Endodermal cell (in vitro differentiated cells): Measurements from ENCODE around the gene CRTC1. TPM values are rescaled to one million over a fixed set of nuclear protein-coding genes. Genes with fewer than 3 reads are reported as not detected.

Experiments used
- DNase-seq: peaks from one replicate; pipeline ENCODE4 v3.0.0-alpha.2; 2017
- H3K27ac ChIP-seq: 2 replicates; pipeline ENCODE4 v1.5.1; 2013; ENCODE audit warnings: mild to moderate bottlenecking, low read depth, low read length, moderate library complexity
- H3K27me3 ChIP-seq: 2 replicates; pipeline ENCODE4 v1.6.1; 2013; ENCODE audit warnings: mild to moderate bottlenecking, low read length, moderate library complexity; ENCODE audit not compliant: insufficient read depth, control insufficient read depth, poor library complexity, severe bottlenecking
- H3K36me3 ChIP-seq: 2 replicates; pipeline ENCODE4 v1.7.0; 2013; ENCODE audit warnings: mild to moderate bottlenecking, low read length, moderate library complexity; ENCODE audit not compliant: control insufficient read depth, insufficient read depth
- H3K4me1 ChIP-seq: one replicate; pipeline ENCODE4 v1.7.0; 2013; ENCODE audit warnings: low read length; ENCODE audit not compliant: control insufficient read depth, insufficient read depth
- H3K4me3 ChIP-seq: 2 replicates; pipeline ENCODE4 v1.5.1; 2013; ENCODE audit warnings: mild to moderate bottlenecking, low read length, moderate library complexity
- H3K9ac ChIP-seq: 2 replicates; pipeline ENCODE4 v1.6.1; 2013; ENCODE audit warnings: mild to moderate bottlenecking, low read length, moderate library complexity; ENCODE audit not compliant: poor library complexity, severe bottlenecking; ENCODE audit errors: extremely low read depth
- H3K9me3 ChIP-seq: 2 replicates; pipeline ENCODE4 v1.6.1; 2013; ENCODE audit warnings: mild to moderate bottlenecking, low read length, moderate library complexity; ENCODE audit not compliant: control insufficient read depth
- H3K27ac Mint-ChIP-seq: 2 replicates; pipeline ENCODE4 v1.8.0; 2020; ENCODE audit warnings: mixed read lengths
- H3K27me3 Mint-ChIP-seq: 2 replicates; pipeline ENCODE4 v1.8.0; 2021; ENCODE audit warnings: mild to moderate bottlenecking, mixed read lengths; ENCODE audit not compliant: insufficient read depth
- H3K36me3 Mint-ChIP-seq: 2 replicates; pipeline ENCODE4 v1.8.0; 2020; ENCODE audit warnings: low read depth, mixed read lengths
- H3K4me1 Mint-ChIP-seq: 2 replicates; pipeline ENCODE4 v1.8.0; 2020; ENCODE audit warnings: mixed read lengths
- H3K4me3 Mint-ChIP-seq: 2 replicates; pipeline ENCODE4 v1.8.0; 2020; ENCODE audit warnings: mild to moderate bottlenecking, moderate library complexity, mixed read lengths
- H3K9me3 Mint-ChIP-seq: 2 replicates; pipeline ENCODE4 v1.8.0; 2020; ENCODE audit warnings: mild to moderate bottlenecking, mixed read lengths
- CTCF ChIP-seq: fragments of 200-600 bp; sonication (generic); conservative IDR thresholded peaks from 2 replicates; pipeline ENCODE4 v1.5.0; 2021; ENCODE audit warnings: antibody characterized with exemption, mild to moderate bottlenecking
- whole genome bisulfite sequencing, 2 experiments: methylation state at CpG; one replicate each; pipeline versions ENCODE4 v1.1.5 to v1.1.7; 2013; ENCODE audit warnings: missing lambda C conversion rate in 2 of 2, mixed read lengths in 1 of 2; ENCODE audit not compliant: insufficient coverage in 1 of 2, insufficient read length in 1 of 2; 5-methylcytosine and 5-hydroxymethylcytosine counted together
- total RNA-seq, 2 donors: library from RNA; stranded (reverse); fragmentation: NEBNext Ultra II Directional in 1 of 2; extraction: Animal tissue kit (Norgen Biotek cat#: 25700) in 1 of 2; gene quantifications; 2 replicates in 1 of 2; 3 replicates in 1 of 2; pipeline ENCODE4 v1.2.1, GENCODE V29; 2021

Gene CRTC1
- total RNA-seq, 2 donors from 2014 or later, result 26.6 to 29.7 TPM

- 81 to 82% methylated on average over 22 to 35 of the region's 35 CpGs for WGBS, 2 experiments
- Mint-ChIP-seq H3K4me3 (no peak overlapping the region), H3K36me3 (no peaks in the 10 kb centered on the region), H3K27ac (no peak overlapping the region), H3K4me1 (no peaks in the 10 kb centered on the region), H3K9me3 (no peaks in the 10 kb centered on the region), H3K27me3 (peaks cover 15% of the 10 kb centered on the region)
- DNase-seq, result no peak
- no peak overlapping the region for H3K4me3 ChIP-seq
- no peaks in the 10 kb centered on the region for H3K27me3 ChIP-seq
- H3K9me3 ChIP-seq, result no peaks in the 10 kb centered on the region
- no peak for TF ChIP-seq CTCF
- H3K4me1 ChIP-seq, result no peaks in the 10 kb centered on the region
- H3K9ac ChIP-seq, result no peak overlapping the region
- no peaks in the 10 kb centered on the region for H3K36me3 ChIP-seq
- H3K27ac ChIP-seq, result no peak overlapping the region
These were observed 78.9 kb downstream of the CRTC1 start for GRCh38 chr19:18762125-18763023.

- Histone ChIP-seq H3K27ac (no peak overlapping the region), H3K9ac (no peak overlapping the region), H3K4me1 (no peaks in the 10 kb centered on the region), H3K9me3 (no peaks in the 10 kb centered on the region), H3K27me3 (no peaks in the 10 kb centered on the region), H3K4me3 (no peak overlapping the region), H3K36me3 (no peaks in the 10 kb centered on the region)
- TF ChIP-seq CTCF, result no peak
- Mint-ChIP-seq H3K27me3 (peaks cover 20% of the 10 kb centered on the region), H3K36me3 (no peaks in the 10 kb centered on the region), H3K4me1 (no peaks in the 10 kb centered on the region), H3K4me3 (no peak overlapping the region), H3K9me3 (no peaks in the 10 kb centered on the region), H3K27ac (no peak overlapping the region)
- no peak for DNase-seq
- 93 to 96% methylated on average over 31 to 41 of the region's 41 CpGs for WGBS, 2 experiments
These were observed 80.5 kb downstream of the CRTC1 start for GRCh38 chr19:18763674-18764590.

GRCh38 chr19:18764591-18765051 lies 81.1 kb downstream of the CRTC1 start:
- H3K9me3 Mint-ChIP-seq, result no peaks in the 10 kb centered on the region
- TF ChIP-seq CTCF, result no peak
- no peak overlapping the region for H3K4me3 ChIP-seq
- H3K36me3 Mint-ChIP-seq, result no peaks in the 10 kb centered on the region
- no peaks in the 10 kb centered on the region for H3K4me1 ChIP-seq
- 86 to 90% methylated on average over 3 to 4 of the region's 4 CpGs for WGBS, 2 experiments
- H3K27ac ChIP-seq, result no peak overlapping the region
- H3K27ac Mint-ChIP-seq, result no peak overlapping the region
- no peaks in the 10 kb centered on the region for H3K36me3 ChIP-seq
- H3K27me3 ChIP-seq, result no peaks in the 10 kb centered on the region
- H3K27me3 Mint-ChIP-seq, result peaks cover 20% of the 10 kb centered on the region
- H3K9ac ChIP-seq, result no peak overlapping the region
- DNase-seq, result no peak
- no peak overlapping the region for H3K4me3 Mint-ChIP-seq
- no peaks in the 10 kb centered on the region for H3K9me3 ChIP-seq
- H3K4me1 Mint-ChIP-seq, result no peaks in the 10 kb centered on the region
